Adipocyte (in vitro differentiated cells): Measurements from ENCODE around the gene GBX2.
"Not testable (repeated sequence)": the region's sequence is repeated elsewhere in the genome, so short reads cannot be mapped to it uniquely, and the experiment has no call there.

ENCODE experiments used
- DNase-seq: peaks from one replicate; pipeline ENCODE4 v3.0.0-alpha.2; 2015; ENCODE audit warnings: low read depth
- H3K27me3 ChIP-seq: replicated peaks from 2 replicates; pipeline ENCODE4 v1.7.0; 2013; ENCODE audit warnings: mild to moderate bottlenecking, low read length, moderate library complexity; ENCODE audit not compliant: control insufficient read depth, insufficient read depth
- H3K36me3 ChIP-seq: 2 replicates; pipeline ENCODE4 v1.7.0; 2013; ENCODE audit warnings: low read length, mild to moderate bottlenecking, moderate library complexity; ENCODE audit not compliant: control insufficient read depth, insufficient read depth, severe bottlenecking
- H3K4me1 ChIP-seq: 2 replicates; pipeline ENCODE4 v1.7.0; 2013; ENCODE audit warnings: mild to moderate bottlenecking, low read length, moderate library complexity; ENCODE audit not compliant: control insufficient read depth, insufficient read depth
- H3K4me3 ChIP-seq: 2 replicates; pipeline ENCODE4 v1.7.0; 2013; ENCODE audit warnings: mild to moderate bottlenecking, low read length, moderate library complexity
- H3K9ac ChIP-seq: 2 replicates; pipeline ENCODE4 v1.7.0; 2013; ENCODE audit warnings: mild to moderate bottlenecking, low read length, moderate library complexity
- H3K9me3 ChIP-seq: 2 replicates; pipeline ENCODE4 v1.7.0; 2013; ENCODE audit warnings: mild to moderate bottlenecking, low read length, moderate library complexity; ENCODE audit not compliant: control insufficient read depth

The GBX2 gene

GRCh38 chr2:236159778-236160170 lies 8.4 kb downstream of the GBX2 start:
- H3K4me1 ChIP-seq: peaks cover 5% of the 10 kb centered on the region
- no peak overlapping the region for H3K4me3 ChIP-seq
- peaks cover 48% of the 10 kb centered on the region for H3K27me3 ChIP-seq

DNA sequence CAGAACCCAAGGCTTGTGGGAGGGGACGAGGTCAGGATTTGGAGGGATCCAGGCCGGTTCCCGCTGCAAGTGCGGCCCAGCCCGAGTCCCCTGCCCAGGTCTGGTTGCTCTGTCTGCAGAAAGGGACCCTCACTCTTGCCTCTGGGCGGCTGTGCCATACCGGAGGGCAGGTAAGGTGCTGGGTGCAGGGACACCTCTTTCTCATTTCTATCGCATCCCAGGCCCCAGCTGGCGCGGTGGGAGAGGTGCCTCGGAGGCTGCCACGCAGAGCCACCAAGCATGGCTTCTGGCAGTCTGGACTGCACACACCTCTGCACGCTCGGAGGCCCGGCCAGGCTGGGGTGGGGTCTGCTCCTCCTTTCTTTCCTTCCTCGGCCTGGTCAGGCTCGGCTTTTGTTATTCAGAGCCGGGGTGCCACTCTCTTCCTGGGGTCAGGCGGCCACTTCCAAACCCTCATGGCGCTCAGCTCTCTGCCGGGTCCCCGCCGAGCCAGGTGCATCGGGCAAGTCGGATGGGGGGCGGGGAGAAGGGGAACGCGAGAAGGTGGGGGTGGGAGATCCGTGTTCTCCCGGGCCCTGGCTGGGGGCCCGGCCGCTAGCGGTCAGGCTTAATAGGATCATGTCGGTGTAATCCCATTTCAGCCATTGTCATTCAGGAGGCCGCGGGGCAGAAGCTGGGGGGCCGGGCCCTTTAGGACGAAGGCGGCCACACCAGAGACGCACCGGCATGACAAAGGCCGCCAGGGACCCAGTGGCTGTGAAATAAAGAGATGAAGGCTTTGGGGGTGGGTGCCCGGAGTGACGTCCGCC lies 9.0 kb downstream of the GBX2 start:
- H3K4me3 ChIP-seq: no peak overlapping the region
- peaks cover 44% of the 10 kb centered on the region for H3K27me3 ChIP-seq
- peaks cover 4% of the 10 kb centered on the region for H3K4me1 ChIP-seq
- DNase-seq: no peak
- no peaks in the 10 kb centered on the region for H3K36me3 ChIP-seq
- no peak overlapping the region for H3K9ac ChIP-seq
- no peaks in the 10 kb centered on the region for H3K9me3 ChIP-seq

More at GRCh38 chr2:236159778-236160170, 8.4 kb downstream of the GBX2 start:
- Histone ChIP-seq H3K9me3 (no peaks in the 10 kb centered on the region), H3K9ac (no peak overlapping the region), H3K36me3 (no peaks in the 10 kb centered on the region)
- DNase-seq: no peak

- DNase-seq: no peak
- H3K27me3 ChIP-seq: peaks cover 35% of the 10 kb centered on the region
- H3K4me3 ChIP-seq: no peak overlapping the region
- H3K9ac ChIP-seq: no peak overlapping the region
- peaks cover 4% of the 10 kb centered on the region for H3K9me3 ChIP-seq
- H3K4me1 ChIP-seq: no peaks in the 10 kb centered on the region
- H3K36me3 ChIP-seq: no peaks in the 10 kb centered on the region
These were observed 10.2 kb downstream of the GBX2 start for GRCh38 chr2:236157815-236158498.

DNA sequence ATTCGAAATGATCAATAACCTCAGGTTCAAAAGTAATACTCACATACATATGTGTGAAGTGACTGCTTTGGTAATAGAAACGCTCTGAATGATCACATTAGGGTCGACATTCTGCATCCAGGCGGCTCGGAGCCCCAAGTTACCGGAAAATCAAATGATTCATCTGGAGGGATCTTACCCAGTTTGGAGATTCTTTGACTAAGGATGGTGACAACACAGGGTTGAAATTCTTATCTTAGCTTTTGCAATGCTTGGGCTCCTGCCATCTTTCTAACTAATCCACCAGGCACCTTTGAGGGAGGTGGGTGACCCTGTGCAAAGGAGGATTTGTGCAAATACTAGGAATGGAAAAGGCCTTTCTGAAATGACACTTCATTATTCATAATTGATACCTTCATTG lies 10.8 kb downstream of the GBX2 start:
- Histone ChIP-seq H3K9me3 (peaks cover 10% of the 10 kb centered on the region), H3K4me1 (no peaks in the 10 kb centered on the region), H3K4me3 (no peak overlapping the region), H3K9ac (no peak overlapping the region), H3K36me3 (no peaks in the 10 kb centered on the region), H3K27me3 (peaks cover 35% of the 10 kb centered on the region)
- DNase-seq: no peak

DNA sequence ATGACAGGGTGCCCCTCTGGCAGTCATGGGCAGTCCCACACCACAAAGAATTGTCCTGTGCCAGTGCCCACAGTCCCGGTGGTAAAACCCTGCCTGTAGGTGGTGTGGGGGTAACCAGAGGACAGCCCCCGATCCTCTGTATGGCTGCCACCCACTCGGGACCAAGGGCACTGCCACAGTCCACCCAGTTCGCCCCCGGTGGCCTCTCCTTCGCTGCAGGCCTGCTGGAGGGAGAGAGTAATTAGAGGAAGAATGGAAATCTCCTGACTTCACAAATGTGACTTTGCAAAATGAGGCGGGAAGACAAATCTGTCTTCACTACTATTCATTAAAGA lies 11.4 kb downstream of the GBX2 start:
- DNase-seq: no peak
- Histone ChIP-seq H3K9me3 (peaks cover 10% of the 10 kb centered on the region), H3K4me1 (no peaks in the 10 kb centered on the region), H3K4me3 (no peak overlapping the region), H3K9ac (no peak overlapping the region), H3K36me3 (no peaks in the 10 kb centered on the region), H3K27me3 (peaks cover 30% of the 10 kb centered on the region)

DNA sequence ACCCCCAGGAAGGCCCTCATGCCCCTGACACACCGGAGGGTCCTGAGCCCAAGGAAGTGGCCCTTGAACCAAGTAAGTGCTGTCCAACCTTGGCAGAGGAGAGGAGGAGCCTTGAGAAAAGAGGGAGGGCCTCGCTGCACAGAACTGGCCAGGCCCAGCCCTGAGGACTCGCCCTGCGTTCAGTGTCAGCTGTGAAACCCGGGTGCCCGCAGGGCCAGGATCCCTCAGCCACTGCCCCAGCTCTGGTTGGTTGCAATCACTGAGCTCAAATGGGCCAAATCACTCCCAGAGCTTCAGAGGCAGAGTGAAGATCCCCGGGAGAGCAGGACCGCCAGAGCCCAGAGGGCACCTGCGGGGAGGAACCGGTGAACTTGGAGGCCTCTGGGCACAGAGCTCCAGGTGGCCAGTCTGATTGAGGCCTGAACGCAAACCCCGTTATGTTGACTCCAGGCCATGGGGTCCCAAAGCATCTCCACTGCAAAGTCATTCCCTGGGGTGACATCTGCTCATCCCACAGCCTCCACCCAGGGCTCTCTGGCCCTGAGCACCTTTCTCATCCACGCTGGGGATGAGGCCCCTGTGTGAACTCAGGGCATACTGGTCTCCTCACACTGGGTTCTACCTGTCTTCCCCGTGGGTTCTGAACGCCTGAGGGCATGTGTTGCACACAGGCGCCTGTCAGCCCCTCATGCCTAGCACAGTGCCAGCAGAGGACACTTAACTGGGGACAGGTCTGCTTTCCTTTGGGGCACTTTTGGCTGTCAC lies 11.9 kb downstream of the GBX2 start:
- peaks cover 24% of the 10 kb centered on the region for H3K27me3 ChIP-seq
- H3K9me3 ChIP-seq: peaks cover 10% of the 10 kb centered on the region
- H3K4me1 ChIP-seq: no peaks in the 10 kb centered on the region
- no peak overlapping the region for H3K9ac ChIP-seq
- DNase-seq: no peak
- no peak overlapping the region for H3K4me3 ChIP-seq
- H3K36me3 ChIP-seq: no peaks in the 10 kb centered on the region

DNA sequence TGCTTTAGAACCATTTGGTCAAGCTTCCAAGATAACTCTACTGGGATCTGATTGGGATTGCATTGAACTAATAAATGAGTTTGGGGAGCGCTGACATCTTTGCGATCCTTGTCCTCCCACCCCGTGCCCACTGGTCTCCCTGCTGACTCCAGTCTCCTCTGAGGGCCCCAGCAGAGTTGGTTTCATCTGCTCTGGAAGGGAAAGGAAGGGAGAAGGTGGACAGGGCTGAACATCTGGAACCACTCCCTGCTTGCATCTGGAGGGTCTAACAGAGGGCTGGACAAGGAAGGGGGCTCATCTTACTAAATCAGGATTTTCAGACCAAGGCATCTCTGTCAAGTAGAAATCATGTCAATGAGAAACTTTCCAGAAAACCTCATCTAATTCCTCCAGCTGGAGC lies 12.8 kb downstream of the GBX2 start:
- Histone ChIP-seq H3K4me3 (no peak overlapping the region), H3K36me3 (no peaks in the 10 kb centered on the region), H3K9ac (no peak overlapping the region), H3K4me1 (no peaks in the 10 kb centered on the region), H3K27me3 (peaks cover 16% of the 10 kb centered on the region), H3K9me3 (peaks cover 19% of the 10 kb centered on the region)
- no peak for DNase-seq

DNA sequence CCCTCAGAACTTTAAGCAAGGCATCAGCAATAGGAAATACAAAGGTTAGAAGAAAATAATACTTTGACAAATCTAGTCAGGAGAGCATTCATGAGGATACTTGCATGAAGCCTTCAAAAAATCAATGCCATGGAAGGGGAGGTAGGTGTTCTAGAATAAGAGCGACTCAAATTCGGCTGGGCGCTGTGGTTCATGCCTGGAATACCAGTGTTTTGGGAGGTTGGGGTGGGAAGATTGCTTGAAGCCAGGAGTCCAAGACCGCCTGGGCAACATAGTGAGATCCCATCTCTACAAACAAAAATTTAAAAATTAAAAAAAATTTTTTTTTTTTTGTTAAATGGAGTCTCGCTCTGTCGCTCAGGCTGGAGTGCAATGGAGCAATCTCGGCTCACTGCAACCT lies 21.8 kb downstream of the GBX2 start:
- Histone ChIP-seq H3K4me1 (no peaks in the 10 kb centered on the region), H3K9ac (no peak overlapping the region), H3K9me3 (peaks cover 13% of the 10 kb centered on the region), H3K36me3 (no peaks in the 10 kb centered on the region), H3K27me3 (peaks cover 21% of the 10 kb centered on the region), H3K4me3 (no peak overlapping the region)
- DNase-seq: no peak

- peaks cover 21% of the 10 kb centered on the region for H3K27me3 ChIP-seq
- no peak for DNase-seq
- no peaks in the 10 kb centered on the region for H3K36me3 ChIP-seq
- H3K9ac ChIP-seq: no peak overlapping the region
- H3K4me1 ChIP-seq: no peaks in the 10 kb centered on the region
- no peaks in the 10 kb centered on the region for H3K9me3 ChIP-seq
- H3K4me3 ChIP-seq: no peak overlapping the region
These were observed 24.4 kb downstream of the GBX2 start for GRCh38 chr2:236143811-236144210.

DNA sequence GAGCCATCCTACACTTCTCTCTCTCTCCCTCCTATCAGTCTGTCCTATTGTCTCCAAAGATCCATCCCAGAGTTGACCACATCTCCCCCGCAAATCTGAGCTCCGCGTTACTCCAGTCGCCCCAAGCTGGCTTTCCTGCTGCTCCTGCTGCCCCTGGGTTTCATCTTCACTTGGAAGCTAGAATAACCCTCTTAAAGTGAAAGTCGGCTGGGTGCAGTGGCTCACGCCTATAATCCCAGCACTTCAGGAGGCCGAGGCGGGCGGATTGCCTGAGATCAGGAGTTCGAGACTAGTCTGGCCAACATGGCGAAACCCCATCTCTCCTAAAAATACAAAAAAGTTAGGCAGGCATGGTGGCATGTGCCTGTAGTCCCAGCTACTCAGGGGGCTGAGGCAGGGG lies 26.6 kb downstream of the GBX2 start:
- H3K36me3 ChIP-seq, H3K4me3 ChIP-seq, DNase-seq, H3K9ac ChIP-seq, H3K4me1 ChIP-seq, H3K9me3 ChIP-seq: not testable (repeated sequence)
- H3K27me3 ChIP-seq: peaks cover 16% of the 10 kb centered on the region

GRCh38 chr2:236137066-236137465 lies 31.1 kb downstream of the GBX2 start:
- H3K4me1 ChIP-seq: no peaks in the 10 kb centered on the region
- no peak for DNase-seq
- H3K27me3 ChIP-seq: no peaks in the 10 kb centered on the region
- no peak overlapping the region for H3K4me3 ChIP-seq
- H3K9me3 ChIP-seq: no peaks in the 10 kb centered on the region
- no peaks in the 10 kb centered on the region for H3K36me3 ChIP-seq
- no peak overlapping the region for H3K9ac ChIP-seq
